ENCODE measurements around the gene GFOD1.
"Not testable (repeated sequence)": the region's sequence is repeated elsewhere in the genome, so short reads cannot be mapped to it uniquely, and the experiment has no call there.

Gene GFOD1

DNA sequence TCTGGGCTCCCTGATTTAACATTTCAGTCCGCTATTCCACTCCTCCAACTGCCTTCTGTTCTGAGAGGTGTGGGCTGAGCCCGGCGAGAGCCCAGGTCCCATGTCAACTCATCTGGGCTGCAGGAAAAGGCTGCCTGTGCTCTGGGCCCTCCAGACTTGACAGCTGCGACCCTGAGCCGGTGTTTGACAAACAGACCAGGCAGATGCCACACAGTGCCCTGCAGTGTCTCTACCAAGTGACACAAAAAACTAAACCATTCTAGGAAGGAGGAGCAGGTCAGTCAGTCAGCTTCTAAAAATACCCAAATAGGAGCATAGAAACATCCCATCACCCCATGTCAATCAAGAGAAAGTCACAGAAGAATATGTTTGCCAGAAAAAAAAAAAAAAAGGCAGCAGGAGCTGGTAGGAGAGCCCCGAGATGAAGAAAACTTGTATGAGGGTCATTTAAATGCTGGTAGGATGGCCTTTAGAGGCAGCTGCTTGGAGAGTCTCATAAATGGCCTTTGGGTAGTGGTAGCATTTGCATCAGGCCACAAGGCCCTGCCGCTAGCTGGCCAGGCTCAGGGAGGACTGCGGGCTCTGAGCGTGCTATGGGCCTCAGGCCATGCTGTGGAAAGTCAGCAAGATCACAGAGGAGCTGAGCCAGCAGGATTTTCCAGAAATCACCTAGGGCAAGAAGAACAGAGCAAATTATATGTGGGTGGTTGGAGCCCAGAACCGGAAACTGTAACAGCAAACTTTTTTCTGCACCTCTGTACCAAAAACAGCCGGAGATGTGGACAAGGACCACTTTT is 36.6 kb upstream of the GFOD1 start:
- Histone ChIP-seq H3K4me3 (ENCODE audit: low read length) (no peak overlapping the region), H3K36me3 (ENCODE audit: control insufficient read depth, insufficient read depth, low read length) (no peaks in the 10 kb centered on the region), H3K27ac (ENCODE audit: low read depth, low read length) (no peak overlapping the region), H3K9ac (ENCODE audit: low read length) (no peak overlapping the region), H3K4me1 (ENCODE audit: control insufficient read depth, insufficient read depth, low read length) (no peaks in the 10 kb centered on the region), H3K27me3 (ENCODE audit: control insufficient read depth, insufficient read depth, low read length) (no peaks in the 10 kb centered on the region)

DNA sequence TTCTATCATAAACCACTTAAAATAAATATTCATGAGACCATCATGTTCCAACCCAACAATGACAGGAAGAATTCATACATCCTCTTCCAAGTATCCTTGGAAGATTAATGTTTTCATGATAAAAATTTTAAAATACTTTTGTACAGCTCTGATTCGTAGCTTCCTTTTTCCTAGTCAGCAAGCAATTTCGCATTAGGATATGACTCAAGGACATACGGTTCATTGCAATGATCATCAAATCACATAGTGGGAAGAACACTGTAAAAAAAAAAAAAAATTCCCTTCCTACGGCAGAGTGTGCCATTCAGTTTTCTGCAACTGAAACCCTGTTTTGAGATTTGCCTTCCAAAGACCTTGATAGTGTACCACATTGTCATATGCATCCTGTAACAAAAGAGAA is 35.3 kb upstream of the GFOD1 start:
- H3K27ac ChIP-seq (ENCODE audit: low read depth, low read length): no peak overlapping the region
- no peak overlapping the region for H3K4me3 ChIP-seq (ENCODE audit: low read length)
- no peaks in the 10 kb centered on the region for H3K4me1 ChIP-seq (ENCODE audit: control insufficient read depth, insufficient read depth, low read length)
- no peaks in the 10 kb centered on the region for H3K27me3 ChIP-seq (ENCODE audit: control insufficient read depth, insufficient read depth, low read length)
- no peak overlapping the region for H3K9ac ChIP-seq (ENCODE audit: low read length)
- H3K36me3 ChIP-seq (ENCODE audit: control insufficient read depth, insufficient read depth, low read length): no peaks in the 10 kb centered on the region

DNA sequence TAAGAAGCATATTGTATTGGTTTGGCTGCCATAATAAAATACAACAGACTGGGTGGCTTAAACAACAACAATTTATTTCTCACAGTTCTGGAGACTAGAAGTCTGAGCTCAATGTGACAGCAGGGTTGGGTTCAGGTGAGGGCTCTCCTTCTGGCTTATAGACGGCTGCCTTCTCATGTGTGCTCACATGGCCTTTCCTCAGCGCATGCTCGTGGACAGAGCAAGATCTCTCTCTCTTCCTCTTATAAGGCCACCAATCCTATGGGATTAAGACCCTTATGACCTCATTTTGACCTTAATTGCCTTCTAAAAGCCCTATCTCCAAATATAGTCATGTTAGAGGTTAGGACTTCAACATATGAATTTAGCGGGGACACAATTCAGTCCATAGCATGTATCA is 32.4 kb upstream of the GFOD1 start:
- no peaks in the 10 kb centered on the region for H3K36me3 ChIP-seq (ENCODE audit: control insufficient read depth, insufficient read depth, low read length)
- no peak overlapping the region for H3K4me3 ChIP-seq (ENCODE audit: low read length)
- H3K27me3 ChIP-seq (ENCODE audit: control insufficient read depth, insufficient read depth, low read length): no peaks in the 10 kb centered on the region
- no peak overlapping the region for H3K27ac ChIP-seq (ENCODE audit: low read depth, low read length)
- no peak overlapping the region for H3K9ac ChIP-seq (ENCODE audit: low read length)
- H3K4me1 ChIP-seq (ENCODE audit: control insufficient read depth, insufficient read depth, low read length): no peaks in the 10 kb centered on the region

DNA sequence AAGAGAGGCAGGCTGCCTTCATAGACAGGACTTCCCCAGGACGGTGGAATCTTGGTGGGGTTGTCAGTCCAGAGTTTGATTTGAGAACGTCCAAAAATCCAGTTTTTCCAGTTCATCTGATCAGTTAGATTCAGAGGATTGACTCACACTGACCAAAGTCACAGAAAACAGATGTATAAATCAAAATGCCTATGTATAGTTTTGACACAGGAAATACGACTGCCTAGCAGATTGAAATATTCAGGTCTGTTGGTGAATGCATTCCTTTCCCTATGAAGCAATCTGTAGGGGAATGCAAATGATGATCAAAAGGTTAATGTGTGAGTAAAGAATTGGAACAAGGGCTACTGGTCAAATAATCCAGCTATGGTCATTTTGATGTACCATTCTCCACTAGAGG is 29.7 kb upstream of the GFOD1 start:
- Histone ChIP-seq H3K27me3 (ENCODE audit: control insufficient read depth, insufficient read depth, low read length) (no peaks in the 10 kb centered on the region), H3K9ac (ENCODE audit: low read length) (no peak overlapping the region), H3K27ac (ENCODE audit: low read depth, low read length) (no peak overlapping the region), H3K4me3 (ENCODE audit: low read length) (no peak overlapping the region), H3K4me1 (ENCODE audit: control insufficient read depth, insufficient read depth, low read length) (no peaks in the 10 kb centered on the region), H3K36me3 (ENCODE audit: control insufficient read depth, insufficient read depth, low read length) (no peaks in the 10 kb centered on the region)

DNA sequence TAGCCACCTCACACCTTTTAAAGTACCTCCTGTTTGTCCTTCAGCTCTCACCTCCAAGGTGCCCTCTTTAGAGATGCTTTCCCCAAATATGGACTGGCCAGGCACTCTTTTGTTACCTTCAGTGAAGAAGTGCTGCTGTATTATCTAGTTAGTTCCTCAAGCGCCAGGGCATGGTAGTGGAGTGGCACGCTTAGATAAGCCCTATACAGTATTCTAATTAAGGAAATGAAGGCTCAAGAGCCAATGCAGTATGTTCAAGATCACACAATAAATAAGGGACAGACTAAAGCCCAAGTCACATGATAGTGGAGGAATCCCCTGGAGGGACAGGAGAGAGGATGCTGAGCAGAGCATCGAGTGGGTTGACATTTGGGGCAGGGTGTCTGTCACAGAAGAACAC is 28.5 kb upstream of the GFOD1 start:
- Histone ChIP-seq H3K27me3 (ENCODE audit: control insufficient read depth, insufficient read depth, low read length) (no peaks in the 10 kb centered on the region), H3K36me3 (ENCODE audit: control insufficient read depth, insufficient read depth, low read length) (no peaks in the 10 kb centered on the region), H3K4me1 (ENCODE audit: control insufficient read depth, insufficient read depth, low read length) (no peaks in the 10 kb centered on the region), H3K27ac (ENCODE audit: low read depth, low read length) (no peak overlapping the region), H3K4me3 (ENCODE audit: low read length) (no peak overlapping the region), H3K9ac (ENCODE audit: low read length) (no peak overlapping the region)

DNA sequence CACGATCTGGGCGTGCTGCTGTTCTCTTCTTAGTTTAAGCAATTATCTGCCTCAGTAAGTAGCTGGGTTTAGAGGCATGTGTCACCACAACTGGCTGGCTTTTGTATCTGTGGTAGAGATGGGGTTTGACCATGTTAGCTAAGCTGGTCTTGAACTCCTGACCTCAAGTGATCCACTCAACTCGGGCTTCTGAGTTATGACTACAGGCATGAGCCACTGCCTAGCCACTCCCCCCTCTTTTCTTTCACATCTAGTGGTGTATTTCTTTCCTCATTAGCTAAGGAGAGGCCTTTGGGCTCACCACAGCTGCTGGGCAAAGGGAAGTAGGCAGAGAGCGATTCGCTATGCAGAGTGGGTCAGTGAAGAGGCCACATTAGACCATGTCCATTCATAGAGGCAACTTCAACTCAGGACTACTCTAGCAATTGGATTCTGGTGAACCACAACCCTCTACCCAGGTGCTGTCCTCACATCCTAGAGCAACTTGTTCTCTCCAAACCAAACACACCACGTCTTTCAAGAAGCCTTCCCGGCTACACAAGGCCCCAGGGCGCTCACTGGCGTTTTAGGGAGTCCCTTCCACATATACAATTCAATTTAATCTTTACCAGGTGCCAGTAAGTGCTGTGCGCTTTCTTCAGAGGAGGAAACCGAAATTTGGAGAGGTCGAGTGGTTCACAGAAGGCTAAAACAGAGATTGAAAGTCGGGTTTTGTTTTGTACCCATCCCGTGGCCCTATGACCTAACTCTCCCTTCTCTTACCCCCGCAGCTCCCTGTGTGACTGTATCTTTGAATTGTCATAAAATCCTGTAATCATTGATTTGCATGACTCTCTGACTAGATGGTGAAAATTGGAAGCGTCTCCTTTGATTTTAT is 26.5 kb upstream of the GFOD1 start:
- H3K4me1 ChIP-seq (ENCODE audit: control insufficient read depth, insufficient read depth, low read length): no peaks in the 10 kb centered on the region
- no peaks in the 10 kb centered on the region for H3K36me3 ChIP-seq (ENCODE audit: control insufficient read depth, insufficient read depth, low read length)
- H3K27me3 ChIP-seq (ENCODE audit: control insufficient read depth, insufficient read depth, low read length): no peaks in the 10 kb centered on the region
- H3K9ac ChIP-seq (ENCODE audit: low read length): no peak overlapping the region
- no peak overlapping the region for H3K4me3 ChIP-seq (ENCODE audit: low read length)
- H3K27ac ChIP-seq (ENCODE audit: low read depth, low read length): no peak overlapping the region

DNA sequence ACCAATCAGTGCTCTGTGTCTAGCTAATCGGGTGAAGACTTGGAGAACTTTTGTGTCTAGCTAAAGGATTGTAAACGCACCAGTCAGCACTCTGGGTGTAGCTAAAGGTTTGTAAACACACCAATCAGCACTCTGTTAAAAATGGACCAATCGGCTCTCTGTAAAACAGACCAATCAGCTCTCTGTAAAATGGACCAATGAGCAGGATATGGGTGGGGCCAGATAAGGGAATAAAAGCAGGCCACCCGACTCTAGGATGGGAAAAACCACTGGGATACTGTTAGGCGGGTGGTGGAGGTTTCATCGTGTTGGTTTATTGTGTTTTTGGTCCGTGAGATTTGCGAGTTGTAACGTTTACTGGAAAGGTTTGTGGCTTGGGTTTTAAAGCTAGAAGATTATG is 25.5 kb upstream of the GFOD1 start:
- Histone ChIP-seq H3K9ac (ENCODE audit: low read length) (no peak overlapping the region), H3K27me3 (ENCODE audit: control insufficient read depth, insufficient read depth, low read length) (no peaks in the 10 kb centered on the region), H3K4me3 (ENCODE audit: low read length) (no peak overlapping the region), H3K36me3 (ENCODE audit: control insufficient read depth, insufficient read depth, low read length) (no peaks in the 10 kb centered on the region), H3K4me1 (ENCODE audit: control insufficient read depth, insufficient read depth, low read length) (no peaks in the 10 kb centered on the region), H3K27ac (ENCODE audit: low read depth, low read length) (no peak overlapping the region)

DNA sequence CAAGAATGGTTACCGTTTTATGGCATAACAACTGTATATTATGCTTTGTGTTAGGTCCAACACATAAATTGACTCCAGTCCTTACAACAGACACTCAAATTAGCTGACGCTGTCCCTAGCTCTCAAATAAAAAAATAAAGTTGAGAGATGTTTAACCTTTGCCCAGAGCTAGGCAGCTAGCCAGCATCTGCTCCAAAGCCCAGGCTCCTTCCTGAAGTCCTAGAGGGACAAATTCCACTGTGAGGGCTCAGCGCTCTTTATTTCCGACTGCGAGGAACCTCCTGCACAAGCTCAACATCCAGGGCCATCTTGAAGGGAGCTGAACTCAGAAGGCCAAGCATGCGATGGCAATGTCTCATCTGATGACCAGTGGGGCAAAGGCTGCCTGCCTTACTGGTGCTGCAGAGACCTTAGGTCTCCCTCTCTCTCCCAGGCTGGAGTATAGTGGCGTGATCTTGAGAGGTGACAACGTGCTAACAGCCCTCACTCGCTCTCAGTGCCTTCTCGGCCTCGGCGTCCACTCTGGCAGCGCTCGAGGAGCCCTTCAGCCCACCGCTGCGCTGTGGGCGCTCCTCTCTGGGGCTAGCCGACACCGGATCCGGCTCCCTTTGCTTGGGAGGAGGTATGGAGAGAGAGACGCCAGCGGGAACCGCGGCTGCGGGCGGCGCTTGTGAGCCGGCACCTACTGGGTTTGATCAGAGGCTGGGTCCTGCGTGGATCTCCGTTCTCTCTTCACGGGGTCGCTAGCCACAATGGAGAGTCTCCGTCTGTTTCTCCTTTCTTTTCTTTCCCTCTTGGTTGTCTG is 24.7 kb upstream of the GFOD1 start:
- Histone ChIP-seq H3K36me3 (ENCODE audit: control insufficient read depth, insufficient read depth, low read length) (no peaks in the 10 kb centered on the region), H3K27me3 (ENCODE audit: control insufficient read depth, insufficient read depth, low read length) (no peaks in the 10 kb centered on the region), H3K27ac (ENCODE audit: low read depth, low read length) (no peak overlapping the region), H3K9ac (ENCODE audit: low read length) (no peak overlapping the region), H3K4me3 (ENCODE audit: low read length) (peak overlapping the region; percentile 27), H3K4me1 (ENCODE audit: control insufficient read depth, insufficient read depth, low read length) (no peaks in the 10 kb centered on the region)

DNA sequence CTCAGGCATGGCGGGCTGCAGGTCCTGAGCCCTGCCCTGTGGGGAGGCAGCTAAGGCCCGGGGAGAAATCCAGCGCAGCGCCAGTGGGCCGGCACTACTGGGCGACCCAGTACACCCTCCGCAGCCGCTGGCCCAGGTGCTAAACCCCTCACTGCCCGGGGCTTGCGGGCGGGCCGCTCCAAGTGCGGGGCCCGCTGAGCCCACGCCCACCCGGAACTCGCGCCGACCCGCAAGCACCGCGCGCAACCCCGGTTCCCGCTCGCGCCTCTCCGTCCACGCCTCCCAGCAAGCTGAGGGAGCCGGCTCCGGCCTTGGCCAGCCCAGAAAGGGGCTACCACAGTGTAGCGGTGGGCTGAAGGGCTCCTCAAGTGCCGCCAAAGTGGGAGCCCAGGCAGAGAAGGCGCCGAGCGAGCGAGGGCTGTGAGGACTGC is 23.8 kb upstream of the GFOD1 start:
- not testable (repeated sequence) for H3K36me3 ChIP-seq (ENCODE audit: control insufficient read depth, insufficient read depth, low read length); H3K27ac ChIP-seq (ENCODE audit: low read depth, low read length); H3K9ac ChIP-seq (ENCODE audit: low read length); H3K27me3 ChIP-seq (ENCODE audit: control insufficient read depth, insufficient read depth, low read length); H3K4me1 ChIP-seq (ENCODE audit: control insufficient read depth, insufficient read depth, low read length)
- peak overlapping the region; percentile 15 for H3K4me3 ChIP-seq (ENCODE audit: low read length)

DNA sequence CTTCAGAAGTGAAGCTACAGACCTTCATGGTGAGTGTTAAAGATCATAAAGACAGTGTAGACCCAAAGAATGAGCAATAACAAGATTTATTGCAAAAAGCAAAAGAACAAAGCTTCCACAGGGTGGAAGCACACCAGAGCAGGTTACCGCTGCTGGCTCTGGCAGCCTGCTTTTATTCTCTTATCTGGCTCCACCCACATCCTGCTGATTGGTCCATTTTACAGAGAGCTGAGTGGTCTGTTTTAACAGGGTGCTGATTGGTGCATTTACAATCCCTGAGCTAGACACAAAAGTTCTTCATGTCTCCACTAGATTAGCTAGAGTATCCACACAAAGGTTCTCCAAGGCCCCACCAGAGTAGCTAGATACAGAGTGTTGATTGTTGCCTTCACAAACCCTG is 23.0 kb upstream of the GFOD1 start:
- H3K36me3 ChIP-seq (ENCODE audit: control insufficient read depth, insufficient read depth, low read length); H3K9ac ChIP-seq (ENCODE audit: low read length); H3K4me1 ChIP-seq (ENCODE audit: control insufficient read depth, insufficient read depth, low read length); H3K27ac ChIP-seq (ENCODE audit: low read depth, low read length); H3K4me3 ChIP-seq (ENCODE audit: low read length); H3K27me3 ChIP-seq (ENCODE audit: control insufficient read depth, insufficient read depth, low read length): not testable (repeated sequence)

DNA sequence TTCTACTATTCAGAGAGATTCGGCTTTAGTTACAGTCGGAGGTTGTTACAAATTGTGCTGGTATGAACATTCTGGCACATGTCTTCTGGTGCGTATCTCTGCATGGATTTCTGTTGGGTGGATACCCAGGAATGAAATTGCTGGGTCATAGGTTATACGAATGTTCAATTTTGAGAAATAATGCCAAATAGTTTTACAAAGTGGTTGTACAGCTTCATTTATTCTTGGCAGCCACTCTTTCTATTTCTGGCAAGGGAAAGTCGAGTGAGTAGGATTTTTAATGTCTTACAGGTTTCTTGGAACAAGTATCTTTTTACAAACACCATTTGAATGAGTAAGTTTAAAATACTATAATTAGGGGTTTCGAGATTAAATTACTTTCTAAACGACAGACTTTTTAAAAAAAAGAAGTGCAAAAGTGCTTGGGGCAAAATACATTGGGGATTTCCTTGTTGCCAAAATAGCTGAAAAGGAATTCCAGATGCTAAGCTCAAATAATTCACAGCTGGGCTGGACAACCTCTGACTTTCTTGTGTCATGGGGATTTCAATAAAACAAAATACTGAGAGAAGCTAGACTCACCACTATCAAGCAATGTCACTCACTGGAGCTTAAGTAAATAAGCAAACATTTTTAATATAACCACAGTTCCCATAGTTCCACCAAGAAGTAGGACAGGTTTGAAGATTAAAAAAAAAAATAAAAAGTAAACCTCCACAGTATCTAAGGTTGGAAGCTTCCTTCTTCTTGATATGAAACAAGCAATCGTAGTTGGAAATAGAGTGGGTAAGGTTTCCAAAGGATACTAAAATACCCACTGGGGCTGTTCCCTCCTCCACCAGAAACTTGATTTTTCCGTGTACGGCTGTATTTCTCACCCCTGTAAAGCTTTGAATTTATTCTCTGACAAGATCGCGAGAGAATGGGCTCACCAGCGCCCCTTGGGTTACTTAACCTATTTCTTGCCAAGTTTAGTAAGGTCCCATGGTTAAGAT is 21.6 kb upstream of the GFOD1 start:
- Histone ChIP-seq H3K27me3 (ENCODE audit: control insufficient read depth, insufficient read depth, low read length) (no peaks in the 10 kb centered on the region), H3K36me3 (ENCODE audit: control insufficient read depth, insufficient read depth, low read length) (no peaks in the 10 kb centered on the region)

More for the DNA sequence above, 21.6 kb upstream of the GFOD1 start:
- Histone ChIP-seq H3K4me3 (ENCODE audit: low read length) (no peak overlapping the region), H3K4me1 (ENCODE audit: control insufficient read depth, insufficient read depth, low read length) (no peaks in the 10 kb centered on the region), H3K9ac (ENCODE audit: low read length) (no peak overlapping the region), H3K27ac (ENCODE audit: low read depth, low read length) (no peak overlapping the region)

All from rectal smooth muscle tissue (tissue), 1 donor.